Natural killer cell treated with Interleukin-12 subunit alpha and Interleukin-12 subunit beta and Interleukin-15 and Interleukin-18, amount 100 ng/mL, for 72 hours (primary cell): ENCODE results near the gene SYNPR. TPM values are rescaled to one million over a fixed set of nuclear protein-coding genes. Genes with fewer than 3 reads are reported as not detected.

Source experiments
- ATAC-seq, 2 donors: fragments of 150-1000 bp; cut with Tn5 transposase in 1 of 2; sonication (Bioruptor Pico), chemical (Tn5 transposase) in 1 of 2; 2 replicates each; pipeline ENCODE4 v1.10.0; 2021
- DNase-seq: peaks from one replicate; pipeline ENCODE4 v3.0.0; 2022; ENCODE audit warnings: low spot score
- H3K27ac Mint-ChIP-seq, 2 donors: 1 replicate in 1 of 2; 2 replicates in 1 of 2; pipeline ENCODE4 v1.8.0; 2022; ENCODE audit warnings: mixed read lengths in 2 of 2, mild to moderate bottlenecking in 1 of 2, moderate library complexity in 1 of 2
- H3K27me3 Mint-ChIP-seq, 2 donors: 1 replicate in 1 of 2; 2 replicates in 1 of 2; pipeline ENCODE4 v1.8.0; 2022; ENCODE audit warnings: mixed read lengths in 2 of 2
- H3K36me3 Mint-ChIP-seq: one replicate; pipeline ENCODE4 v1.8.0; 2022; ENCODE audit warnings: mixed read lengths
- H3K4me1 Mint-ChIP-seq, 2 donors: 1 replicate in 1 of 2; 2 replicates in 1 of 2; pipeline ENCODE4 v1.8.0; 2022; ENCODE audit warnings: low read depth in 2 of 2, mixed read lengths in 2 of 2, mild to moderate bottlenecking in 1 of 2
- H3K4me3 Mint-ChIP-seq: one replicate; pipeline ENCODE4 v1.8.0; 2022; ENCODE audit warnings: mixed read lengths
- H3K9me3 Mint-ChIP-seq: 2 replicates; pipeline ENCODE4 v1.8.0; 2022; ENCODE audit warnings: mixed read lengths
- total RNA-seq, 2 donors: library from RNA; stranded (reverse); gene quantifications; one replicate each; pipeline ENCODE4 v1.2.3, GENCODE V29; 2022

The SYNPR gene
- total RNA-seq, 2 donors from 2014 or later: not detected

DNA sequence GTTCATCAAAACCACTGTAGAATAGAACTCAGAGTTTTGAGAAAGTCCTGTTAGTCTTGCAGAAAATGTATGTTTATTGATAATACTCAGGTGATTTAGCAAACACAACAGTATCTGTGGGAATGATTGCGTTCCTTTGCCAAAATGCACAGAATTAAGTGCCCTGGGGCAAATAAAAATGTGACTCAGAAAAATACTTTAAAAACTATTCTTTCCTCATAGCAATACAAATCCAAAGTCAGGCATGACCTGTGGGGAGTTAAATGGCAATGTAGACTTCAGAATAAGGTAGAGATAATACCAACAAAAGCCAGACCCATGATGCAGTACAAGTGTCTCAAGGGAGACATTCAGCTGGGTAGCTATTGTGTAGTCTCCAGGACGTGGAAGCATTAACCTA lies 302.0 kb downstream of the SYNPR start:
- Mint-ChIP-seq H3K27me3 (no peaks in the 10 kb centered on the region), H3K27ac (no peak overlapping the region), H3K4me1 (no peaks in the 10 kb centered on the region), H3K4me3 (no peak overlapping the region), H3K36me3 (no peaks in the 10 kb centered on the region), H3K9me3 (peaks cover 14% of the 10 kb centered on the region)
- ATAC-seq (no peak), DNase-seq (no peak)

DNA sequence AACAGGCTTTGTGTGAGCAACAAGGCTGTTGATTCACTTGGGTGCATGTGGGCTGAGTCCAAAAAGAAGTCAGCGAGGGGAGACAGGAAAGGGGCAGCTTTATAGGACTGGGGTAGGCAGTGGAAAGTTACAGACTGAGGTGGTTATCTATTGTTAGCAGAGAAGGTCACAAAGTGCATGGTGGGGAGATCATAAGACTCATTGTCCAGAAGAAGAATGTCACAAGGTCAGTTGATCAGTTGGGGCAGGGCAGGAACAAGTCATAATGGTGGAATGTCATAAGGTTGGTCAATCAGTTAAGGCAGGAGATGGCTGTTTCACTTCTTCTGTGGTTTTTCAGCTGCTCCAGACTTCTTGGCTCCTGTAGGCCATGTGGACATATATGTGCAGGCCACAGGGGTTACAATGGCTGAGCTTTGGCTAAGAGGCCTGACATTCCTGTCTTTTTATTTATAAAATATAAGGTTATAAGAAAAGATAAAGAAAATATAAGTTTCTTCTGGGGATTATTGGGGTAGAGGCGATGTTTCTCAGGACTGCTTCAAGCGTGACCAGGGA lies 304.9 kb downstream of the SYNPR start:
- Mint-ChIP-seq H3K27me3 (no peaks in the 10 kb centered on the region), H3K36me3 (no peaks in the 10 kb centered on the region), H3K27ac (no peak overlapping the region), H3K4me3 (no peak overlapping the region), H3K4me1 (no peaks in the 10 kb centered on the region), H3K9me3 (peaks cover 14% of the 10 kb centered on the region)
- no peak for ATAC-seq
- DNase-seq: no peak

DNA sequence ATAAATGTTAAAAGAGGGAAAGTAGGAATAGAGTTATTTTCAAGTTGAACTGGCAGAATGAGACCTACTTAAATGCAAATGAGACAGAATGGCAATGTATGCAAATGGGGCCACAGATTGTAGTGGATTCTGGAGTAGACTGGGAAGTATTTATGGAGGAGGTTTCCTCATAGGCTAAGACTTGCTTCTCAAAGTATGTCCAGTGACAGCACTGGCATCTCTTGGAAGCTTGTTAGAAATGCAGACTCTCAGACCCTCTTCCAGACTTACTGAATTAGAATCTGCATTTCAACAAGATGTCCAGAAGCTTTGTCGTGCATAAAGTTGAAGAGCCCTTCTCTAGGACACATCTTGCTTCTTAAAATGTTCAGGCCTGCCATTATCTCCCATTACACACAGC lies 306.6 kb downstream of the SYNPR start:
- ATAC-seq: no peak

GRCh38 chr3:63585927-63586326 lies 307.8 kb downstream of the SYNPR start:
- H3K4me1 Mint-ChIP-seq: no peaks in the 10 kb centered on the region
- H3K36me3 Mint-ChIP-seq: no peaks in the 10 kb centered on the region
- ATAC-seq: no peak
- no peak for DNase-seq
- no peaks in the 10 kb centered on the region for H3K27me3 Mint-ChIP-seq
- no peak overlapping the region for H3K27ac Mint-ChIP-seq
- peaks cover 11% of the 10 kb centered on the region for H3K9me3 Mint-ChIP-seq
- no peak overlapping the region for H3K4me3 Mint-ChIP-seq

More for the DNA sequence above, 306.6 kb downstream of the SYNPR start:
- DNase-seq: no peak
- Mint-ChIP-seq H3K4me1 (no peaks in the 10 kb centered on the region), H3K9me3 (peaks cover 11% of the 10 kb centered on the region), H3K4me3 (no peak overlapping the region), H3K27ac (no peak overlapping the region), H3K36me3 (no peaks in the 10 kb centered on the region), H3K27me3 (no peaks in the 10 kb centered on the region)

GRCh38 chr3:63588895-63589294 lies 310.8 kb downstream of the SYNPR start:
- H3K4me1 Mint-ChIP-seq: no peaks in the 10 kb centered on the region
- DNase-seq (no peak), ATAC-seq (no peak)
- no peaks in the 10 kb centered on the region for H3K27me3 Mint-ChIP-seq
- no peak overlapping the region for H3K27ac Mint-ChIP-seq
- no peak overlapping the region for H3K4me3 Mint-ChIP-seq
- H3K36me3 Mint-ChIP-seq: no peaks in the 10 kb centered on the region
- peaks cover 7% of the 10 kb centered on the region for H3K9me3 Mint-ChIP-seq

DNA sequence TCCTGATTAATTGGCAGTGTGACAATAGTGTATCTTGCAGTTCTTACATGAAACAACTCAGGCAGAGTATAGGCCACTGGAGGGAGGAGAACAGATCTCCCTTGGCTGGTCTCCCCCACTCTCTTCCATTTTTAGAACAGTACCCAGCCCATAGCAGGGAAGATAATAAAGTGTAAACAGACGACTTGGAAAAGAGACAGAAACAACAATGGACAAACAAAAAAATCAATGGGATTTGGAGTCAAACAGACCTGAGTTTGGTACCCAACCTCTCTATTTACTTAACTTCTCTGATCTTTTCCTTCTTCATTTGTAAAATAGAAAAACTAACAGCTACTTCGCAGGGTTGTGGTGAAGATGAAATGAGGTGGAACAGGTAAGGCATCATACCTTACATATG lies 315.7 kb downstream of the SYNPR start:
- Mint-ChIP-seq H3K9me3 (no peaks in the 10 kb centered on the region), H3K4me3 (no peak overlapping the region), H3K36me3 (no peaks in the 10 kb centered on the region), H3K27me3 (no peaks in the 10 kb centered on the region), H3K4me1 (no peaks in the 10 kb centered on the region), H3K27ac (no peak overlapping the region)
- ATAC-seq: no peak
- no peak for DNase-seq

GRCh38 chr3:63595221-63595620 lies 317.1 kb downstream of the SYNPR start:
- Mint-ChIP-seq H3K27me3 (no peaks in the 10 kb centered on the region), H3K4me1 (no peaks in the 10 kb centered on the region), H3K36me3 (no peaks in the 10 kb centered on the region), H3K9me3 (no peaks in the 10 kb centered on the region), H3K27ac (no peak overlapping the region), H3K4me3 (no peak overlapping the region)
- no peak for ATAC-seq
- DNase-seq: no peak

GRCh38 chr3:63597019-63597418 lies 318.9 kb downstream of the SYNPR start:
- Mint-ChIP-seq H3K4me3 (no peak overlapping the region), H3K9me3 (peaks cover 3% of the 10 kb centered on the region), H3K27ac (no peak overlapping the region), H3K4me1 (no peaks in the 10 kb centered on the region), H3K27me3 (no peaks in the 10 kb centered on the region), H3K36me3 (no peaks in the 10 kb centered on the region)
- ATAC-seq: no peak
- DNase-seq: no peak

DNA sequence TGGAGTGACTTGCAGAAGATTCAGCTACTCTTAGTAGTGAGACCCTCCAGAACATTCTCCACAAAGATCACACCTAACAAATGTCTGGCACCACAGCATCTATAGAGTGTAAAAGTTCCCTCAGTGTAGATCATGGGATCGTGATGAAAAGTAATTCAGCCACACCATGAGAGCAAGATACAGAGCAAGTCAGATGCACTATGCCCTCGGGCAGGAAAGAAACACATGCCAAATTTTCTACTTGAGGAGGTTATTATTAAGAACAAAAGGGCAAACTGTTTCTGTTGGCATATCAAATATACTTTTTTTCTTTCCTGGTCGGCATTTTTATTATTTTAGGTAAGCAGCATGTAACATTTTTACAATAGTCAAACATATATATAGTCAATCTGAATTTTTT lies 329.6 kb downstream of the SYNPR start:
- H3K36me3 Mint-ChIP-seq: no peaks in the 10 kb centered on the region
- DNase-seq: no peak
- H3K27ac Mint-ChIP-seq: no peak overlapping the region
- H3K4me3 Mint-ChIP-seq: no peak overlapping the region
- peaks cover 8% of the 10 kb centered on the region for H3K9me3 Mint-ChIP-seq
- no peak for ATAC-seq
- H3K4me1 Mint-ChIP-seq: no peaks in the 10 kb centered on the region
- no peaks in the 10 kb centered on the region for H3K27me3 Mint-ChIP-seq

GRCh38 chr3:63609408-63609807 lies 331.3 kb downstream of the SYNPR start:
- no peak for DNase-seq
- H3K36me3 Mint-ChIP-seq: no peaks in the 10 kb centered on the region

DNA sequence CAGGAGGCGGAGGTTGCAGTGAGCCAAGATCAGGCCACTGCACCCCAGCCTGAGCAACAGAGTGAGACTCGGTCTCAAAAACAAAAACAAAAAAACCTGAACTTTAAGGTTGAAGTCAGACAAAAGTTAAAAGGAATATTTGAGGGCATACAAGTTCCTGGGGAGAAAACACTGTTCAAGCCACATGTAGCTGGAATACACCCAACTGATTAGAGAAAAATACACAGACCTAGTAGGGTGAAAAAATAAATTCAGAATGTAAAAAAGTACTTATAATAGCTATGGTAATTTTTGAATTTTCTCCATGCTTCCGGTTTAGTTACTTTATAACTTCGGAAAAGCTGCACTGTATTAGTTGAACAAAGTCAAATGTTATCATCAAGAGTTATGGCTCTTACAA lies 331.7 kb downstream of the SYNPR start:
- H3K4me1 Mint-ChIP-seq: no peaks in the 10 kb centered on the region
- H3K4me3 Mint-ChIP-seq: no peak overlapping the region
- H3K9me3 Mint-ChIP-seq: peaks cover 8% of the 10 kb centered on the region
- H3K27me3 Mint-ChIP-seq: no peaks in the 10 kb centered on the region
- H3K36me3 Mint-ChIP-seq: no peaks in the 10 kb centered on the region
- no peak for DNase-seq
- no peak for ATAC-seq
- H3K27ac Mint-ChIP-seq: no peak overlapping the region

More at GRCh38 chr3:63609408-63609807, 331.3 kb downstream of the SYNPR start:
- Mint-ChIP-seq H3K27ac (no peak overlapping the region), H3K4me1 (no peaks in the 10 kb centered on the region), H3K27me3 (no peaks in the 10 kb centered on the region), H3K4me3 (no peak overlapping the region), H3K9me3 (peaks cover 8% of the 10 kb centered on the region)
- ATAC-seq: no peak

DNA sequence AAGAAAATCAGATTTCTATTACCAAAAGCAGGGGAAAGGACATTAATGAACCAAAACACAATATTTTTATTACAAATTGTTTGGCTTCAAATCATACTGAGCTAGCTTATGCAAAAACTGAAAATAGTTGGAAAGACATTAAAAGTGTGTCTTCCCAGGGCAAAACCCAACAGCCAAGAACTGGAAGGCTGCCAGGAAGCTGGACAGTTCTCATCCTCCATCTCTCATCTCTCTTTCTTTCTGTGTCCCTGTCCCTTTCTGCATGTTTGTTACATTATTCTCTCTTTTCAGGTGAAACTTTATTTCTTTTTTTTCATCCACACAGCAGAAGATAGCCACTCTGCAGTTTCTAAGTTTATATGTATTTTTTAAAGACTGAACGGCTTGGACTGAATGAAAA lies 333.3 kb downstream of the SYNPR start:
- Mint-ChIP-seq H3K9me3 (peaks cover 3% of the 10 kb centered on the region), H3K36me3 (no peaks in the 10 kb centered on the region), H3K27ac (no peak overlapping the region), H3K27me3 (no peaks in the 10 kb centered on the region), H3K4me3 (no peak overlapping the region), H3K4me1 (no peaks in the 10 kb centered on the region)
- DNase-seq (no peak), ATAC-seq (no peak)

GRCh38 chr3:63613561-63613960 lies 335.5 kb downstream of the SYNPR start:
- DNase-seq (no peak), ATAC-seq (no peak)
- Mint-ChIP-seq H3K4me3 (no peak overlapping the region), H3K4me1 (no peaks in the 10 kb centered on the region), H3K9me3 (peaks cover 6% of the 10 kb centered on the region), H3K27ac (no peak overlapping the region), H3K36me3 (no peaks in the 10 kb centered on the region), H3K27me3 (no peaks in the 10 kb centered on the region)

GRCh38 chr3:63617391-63617790 lies 339.3 kb downstream of the SYNPR start:
- Mint-ChIP-seq H3K4me1 (no peaks in the 10 kb centered on the region), H3K9me3 (peaks cover 6% of the 10 kb centered on the region), H3K27me3 (no peaks in the 10 kb centered on the region), H3K36me3 (no peaks in the 10 kb centered on the region), H3K27ac (no peak overlapping the region), H3K4me3 (no peak overlapping the region)
- no peak for ATAC-seq
- no peak for DNase-seq

- H3K4me1 Mint-ChIP-seq: no peaks in the 10 kb centered on the region
- ATAC-seq (no peak), DNase-seq (no peak)
- no peaks in the 10 kb centered on the region for H3K36me3 Mint-ChIP-seq
- no peaks in the 10 kb centered on the region for H3K9me3 Mint-ChIP-seq
- no peak overlapping the region for H3K27ac Mint-ChIP-seq
- H3K27me3 Mint-ChIP-seq: no peaks in the 10 kb centered on the region
- H3K4me3 Mint-ChIP-seq: no peak overlapping the region
These were observed 346.9 kb downstream of the SYNPR start for GRCh38 chr3:63624941-63625560.
